IPS-NIHi7 (cell line): ENCODE measurements around the gene RPLP2.

Source experiments
- DNase-seq: peaks from one replicate; pipeline ENCODE4 v3.0.0; 2012; ENCODE audit warnings: mixed read lengths; ENCODE audit errors: extremely low spot score

Gene RPLP2

GRCh38 chr11:849951-850774 lies 40.4 kb downstream of the RPLP2 start:
- no peak for DNase-seq

- DNase-seq: peak; percentile 69
Observed at GRCh38 chr11:850775-851763, 41.3 kb downstream of the RPLP2 start.

GRCh38 chr11:852762-853161 lies 43.0 kb downstream of the RPLP2 start:
- DNase-seq: no peak

GRCh38 chr11:853682-854448 lies 44.1 kb downstream of the RPLP2 start:
- no peak for DNase-seq

GRCh38 chr11:854601-855329 lies 45.0 kb downstream of the RPLP2 start:
- DNase-seq: no peak

- no peak for DNase-seq
Observed at GRCh38 chr11:855330-855674, 45.5 kb downstream of the RPLP2 start.

- no peak for DNase-seq
Observed at GRCh38 chr11:855796-856195, 46.0 kb downstream of the RPLP2 start.

- no peak for DNase-seq
Observed at GRCh38 chr11:856397-856796, 46.6 kb downstream of the RPLP2 start.

GRCh38 chr11:858053-858761 lies 48.4 kb downstream of the RPLP2 start:
- no peak for DNase-seq

- DNase-seq: no peak
Observed at GRCh38 chr11:858762-859339, 49.1 kb downstream of the RPLP2 start.

GRCh38 chr11:859394-860131 lies 49.8 kb downstream of the RPLP2 start:
- no peak for DNase-seq

GRCh38 chr11:860234-861104 lies 50.7 kb downstream of the RPLP2 start:
- no peak for DNase-seq

GRCh38 chr11:861105-861479 lies 51.3 kb downstream of the RPLP2 start:
- DNase-seq: no peak

- peak; percentile 68 for DNase-seq
Observed at GRCh38 chr11:862081-862661, 52.4 kb downstream of the RPLP2 start.
